Heart left ventricle (tissue), 13 donors: ENCODE data around the gene TMEM253.

Source experiments
- CTCF ChIP-seq, 12 donors: fragments of 200-600 bp; sonication (generic) in 4 of 12; IDR thresholded peaks; one replicate each; pipeline versions ENCODE4 v1.5.0 to v1.8.0; 2018 to 2022; ENCODE audit warnings: antibody characterized with exemption in 12 of 12, mild to moderate bottlenecking in 5 of 12
- POLR2A ChIP-seq, 2 donors: fragments of 450-650 bp; IDR thresholded peaks; one replicate each; pipeline ENCODE4 v1.6.1; 2017; ENCODE audit warnings: antibody characterized with exemption in 2 of 2, mild to moderate bottlenecking in 2 of 2, moderate library complexity in 2 of 2
- donor health status: ischemic (EF 13 %, LVEDD 7.1; RV severe dilation, severe dysfunction).
- donor health status: DM: no; HTN: yes; CAD: no.
- donor health status: DM: no; HTN: no; CAD: no.
- donor health status: ischemic (EF 25% LVEDD 6.9; RV normal size, moderate dysfunction).
- donor health status: ischemic (EF 25% LVEDD 5.7; RV mildly dilated, moderate dysfunction).
- donor health status: ischemic (EF 35%, LVEDD 5.7; RV mildly dilated, moderate dysfunction).
- donor health status: nonischemic (EF 11% LVEDD 7.7; RV severe dilation, severe dysfunction).
- donor health status: DM: yes; HTN: yes; CAD: no.
- donor health status: PGD.
- donor health status: ischemic (EF 29% LVEDD 5.4; RV normal size, mild dysfunction).
- donor health status: nonischemic (EF 23%, LVEDD 6.1; RV moderate dilation, normal function).

- TF ChIP-seq CTCF (IDR thresholded peaks at IDR 0.05) (no peak), POLR2A (IDR thresholded peaks at IDR 0.05) (no peak)
Measured at GRCh38 chr14:21054768-21055145, 46.1 kb upstream of the TMEM253 start.
